ENCODE measurements around the gene MRLN.

The MRLN gene

GRCh38 chr10:59705931-59706330 is 47.3 kb downstream of the MRLN start:
- no peak for DNase-seq (ENCODE audit: low read depth in 2 of 2)

DNA sequence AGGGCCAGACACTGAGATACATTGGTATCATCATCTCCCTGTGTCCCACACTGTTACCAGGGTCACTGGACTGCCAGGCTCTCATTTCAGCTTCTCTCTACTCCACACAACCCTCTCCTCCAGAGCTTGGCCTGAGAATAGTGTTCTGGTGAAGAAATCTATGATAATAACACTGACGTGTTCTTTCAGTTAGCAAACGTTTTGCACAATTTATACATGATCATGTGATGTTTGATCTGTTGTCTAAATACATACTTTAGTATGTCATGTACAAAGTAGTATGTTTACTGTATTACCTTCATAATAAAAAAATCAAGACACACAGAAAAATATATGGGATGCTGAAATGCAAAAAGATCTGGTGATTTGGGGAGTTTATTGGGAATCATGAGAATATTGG is 48.6 kb downstream of the MRLN start:
- no peak for DNase-seq (ENCODE audit: low read depth in 2 of 2)

DNA sequence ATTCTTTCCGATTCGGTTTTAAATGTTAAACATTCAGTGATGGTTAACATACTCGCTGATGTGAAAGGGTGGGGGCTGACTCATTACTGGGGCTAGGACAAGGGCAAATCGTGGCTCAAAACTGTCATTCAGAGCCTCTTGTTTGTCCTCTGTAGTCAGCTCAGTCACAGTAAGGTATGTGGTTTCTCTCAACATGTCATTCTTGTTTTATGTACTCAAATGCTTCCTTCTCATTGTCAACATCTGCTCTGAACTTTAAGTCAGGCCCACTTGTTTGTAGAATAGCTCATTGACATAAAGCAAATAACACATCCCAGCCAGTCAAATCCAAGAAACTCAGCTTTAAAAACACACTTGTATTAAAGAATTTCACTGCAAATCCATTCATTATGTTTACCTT is 50.9 kb downstream of the MRLN start:
- no peak for DNase-seq (ENCODE audit: low read depth in 2 of 2)

GRCh38 chr10:59700709-59701108 is 52.5 kb downstream of the MRLN start:
- DNase-seq (ENCODE audit: low read depth in 2 of 2): no peak

DNA sequence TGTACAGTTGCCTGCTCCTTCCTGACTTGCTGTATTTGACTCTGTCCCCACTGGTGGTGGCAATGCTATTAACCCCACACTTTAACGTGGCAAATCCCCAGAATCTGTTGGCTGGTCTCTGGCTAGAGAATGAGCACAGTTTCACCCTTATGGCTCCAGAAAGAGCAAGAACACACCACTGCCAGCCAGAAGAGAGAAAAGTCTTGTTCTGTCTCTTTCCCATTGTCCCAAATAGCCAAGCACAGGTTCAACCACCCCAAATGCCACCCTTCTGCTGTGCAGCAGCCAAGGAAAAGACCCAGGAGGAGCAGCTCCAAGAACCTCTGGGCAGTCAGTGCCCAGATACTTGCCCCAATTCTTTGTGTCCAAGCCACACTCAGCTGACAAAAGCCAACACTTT is 54.9 kb downstream of the MRLN start:
- no peak for DNase-seq (ENCODE audit: low read depth in 2 of 2)

DNA sequence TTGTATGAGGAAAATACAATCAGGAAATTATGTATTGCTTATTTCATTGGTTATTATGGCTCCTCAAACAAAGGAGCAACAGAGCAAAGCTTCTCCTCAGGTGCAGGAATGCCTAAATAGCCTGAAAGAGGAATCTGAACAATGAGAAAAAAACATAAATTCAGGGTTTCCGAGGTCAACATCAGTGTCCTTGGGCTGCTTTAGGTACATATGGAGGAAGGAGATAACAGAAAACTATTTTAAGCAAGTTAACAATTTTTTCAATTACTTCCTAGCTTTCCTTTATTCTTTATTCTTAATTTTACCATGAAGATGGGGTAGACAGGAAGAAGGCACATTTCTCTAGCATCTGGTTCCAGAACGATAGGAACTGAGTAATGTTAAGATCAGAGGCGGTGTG is 57.6 kb downstream of the MRLN start:
- DNase-seq (ENCODE audit: low read depth in 2 of 2): no peak

GRCh38 chr10:59694936-59695335 is 58.3 kb downstream of the MRLN start:
- no peak for DNase-seq (ENCODE audit: low read depth in 2 of 2)

GRCh38 chr10:59692113-59692512 is 61.1 kb downstream of the MRLN start:
- no peak for DNase-seq (ENCODE audit: low read depth in 2 of 2)

DNA sequence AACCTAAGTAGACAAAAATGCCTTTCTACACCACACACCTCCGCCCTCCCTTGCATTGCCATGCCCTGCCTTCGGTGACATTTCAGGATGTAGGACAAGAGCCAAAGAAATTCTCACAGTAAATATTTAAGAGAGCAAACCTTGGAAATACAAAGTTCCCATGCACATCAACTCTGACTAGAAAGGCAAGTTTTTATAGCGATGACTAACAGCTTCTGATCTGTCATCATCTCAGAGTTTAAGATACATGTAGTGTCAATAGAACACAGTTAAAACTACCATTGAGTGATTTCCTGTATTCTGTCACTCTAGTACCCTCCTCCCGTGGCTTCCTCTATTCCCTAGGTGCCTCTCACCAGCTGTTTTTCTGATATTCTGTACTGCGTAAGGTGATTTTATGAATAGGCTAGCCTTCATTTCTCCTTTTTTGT is 64.3 kb downstream of the MRLN start:
- no peak for DNase-seq (ENCODE audit: low read depth in 2 of 2)

DNA sequence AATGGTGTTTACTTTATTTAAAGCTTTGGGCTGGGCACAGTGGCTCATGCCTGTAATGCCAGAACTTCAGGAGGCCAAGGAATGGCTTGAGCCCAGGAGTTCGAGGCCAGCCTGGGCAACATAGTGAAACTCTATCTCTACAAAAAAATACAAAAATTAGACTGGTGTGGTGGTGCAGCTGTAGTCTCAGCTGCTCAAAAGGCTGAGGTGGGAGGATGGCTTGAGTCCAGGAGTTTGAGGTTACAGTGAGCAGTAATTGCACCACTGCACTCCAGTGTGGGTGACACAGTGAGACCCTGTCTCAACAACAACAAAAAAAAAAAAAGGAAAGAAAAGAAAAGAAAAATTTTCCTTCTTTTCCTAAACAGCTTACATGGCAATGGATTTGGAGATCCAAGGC is 65.6 kb downstream of the MRLN start:
- no peak for DNase-seq (ENCODE audit: low read depth in 2 of 2)
